GM21526 (cell line): ENCODE data around the gene TMEM117.

ENCODE experiments used
- ATAC-seq: cut with Tn5 transposase; IDR thresholded peaks from one replicate; pipeline ENCODE4 v1.9.1; 2021; ENCODE audit warnings: moderate library complexity; ENCODE audit not compliant: unreplicated experiment, low FRiP score

The TMEM117 gene

GRCh38 chr12:44063671-44064070 lies 227.8 kb downstream of the TMEM117 start:
- ATAC-seq = no peak

DNA sequence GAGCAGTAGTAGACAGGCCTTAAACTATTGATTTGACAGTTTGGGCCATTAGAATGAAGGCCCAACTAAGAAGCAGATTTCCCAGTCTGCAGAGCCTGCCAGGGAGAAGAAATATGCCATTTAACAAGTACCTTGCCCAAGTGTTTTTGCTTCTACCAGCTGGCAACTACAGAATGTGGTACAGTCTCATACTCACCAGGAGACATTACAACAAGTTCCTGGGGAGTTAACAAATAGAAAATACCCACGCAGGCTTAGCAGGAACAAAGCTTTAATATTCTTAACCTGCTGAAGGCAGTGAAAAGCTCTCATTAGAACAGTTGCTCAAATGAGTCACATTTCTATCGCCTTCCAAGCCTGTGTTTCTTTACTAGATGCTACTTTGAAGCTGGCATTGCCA lies 241.0 kb downstream of the TMEM117 start:
- ATAC-seq = no peak

GRCh38 chr12:44077294-44077693 lies 241.4 kb downstream of the TMEM117 start:
- ATAC-seq = no peak

GRCh38 chr12:44078273-44078672 lies 242.4 kb downstream of the TMEM117 start:
- ATAC-seq = no peak

DNA sequence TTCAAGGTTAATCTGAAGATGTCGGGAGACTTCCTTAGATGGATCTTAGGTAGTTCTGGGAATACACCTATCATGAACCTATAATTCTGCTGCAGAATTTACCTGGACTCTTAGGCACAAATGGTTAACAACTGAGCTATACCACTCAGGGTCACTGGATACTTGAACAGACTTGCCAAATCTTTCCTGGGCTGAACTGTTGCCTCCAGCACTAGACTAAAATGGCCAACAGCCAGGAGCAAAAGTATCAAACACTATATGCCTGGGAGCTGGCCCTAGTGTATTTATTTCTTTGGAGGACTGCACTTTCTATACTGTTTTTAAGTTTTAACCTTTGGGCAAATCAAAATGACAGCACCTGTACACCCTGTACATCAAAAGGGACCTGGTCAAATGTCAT lies 252.8 kb downstream of the TMEM117 start:
- no peak for ATAC-seq

DNA sequence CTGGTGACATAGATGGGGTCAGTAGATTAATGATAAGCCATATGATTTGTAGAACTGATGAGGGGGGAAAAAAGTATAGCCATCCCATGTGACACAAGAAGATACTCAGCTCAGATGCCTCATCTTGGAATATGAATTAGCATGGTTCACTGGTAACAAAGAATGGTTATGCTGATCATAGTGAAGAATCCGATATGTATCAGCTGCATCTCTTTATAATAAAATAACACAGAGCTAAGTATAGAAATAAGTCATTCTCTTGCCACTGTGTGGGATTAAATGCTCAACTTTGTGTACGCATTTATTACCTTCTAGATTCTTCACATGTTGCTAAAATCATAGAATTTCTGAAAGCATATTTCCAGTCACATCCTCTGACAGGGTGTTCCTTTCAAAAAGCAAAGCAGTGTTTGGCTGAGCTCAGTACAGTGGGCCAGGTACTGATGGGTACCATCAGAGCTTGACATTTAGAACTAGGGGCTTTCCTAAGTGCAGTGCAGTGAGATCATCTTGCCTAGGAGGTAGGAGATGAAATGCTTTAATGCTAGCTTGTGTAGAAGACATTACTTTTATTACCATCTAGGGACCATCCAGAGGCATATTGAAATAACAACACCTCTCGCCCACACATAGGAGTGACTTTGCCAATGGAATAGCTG lies 256.2 kb downstream of the TMEM117 start:
- ATAC-seq = no peak

GRCh38 chr12:44098786-44099185 lies 262.9 kb downstream of the TMEM117 start:
- ATAC-seq = no peak

- ATAC-seq = no peak
Observed at GRCh38 chr12:44099486-44099885, 263.6 kb downstream of the TMEM117 start.

DNA sequence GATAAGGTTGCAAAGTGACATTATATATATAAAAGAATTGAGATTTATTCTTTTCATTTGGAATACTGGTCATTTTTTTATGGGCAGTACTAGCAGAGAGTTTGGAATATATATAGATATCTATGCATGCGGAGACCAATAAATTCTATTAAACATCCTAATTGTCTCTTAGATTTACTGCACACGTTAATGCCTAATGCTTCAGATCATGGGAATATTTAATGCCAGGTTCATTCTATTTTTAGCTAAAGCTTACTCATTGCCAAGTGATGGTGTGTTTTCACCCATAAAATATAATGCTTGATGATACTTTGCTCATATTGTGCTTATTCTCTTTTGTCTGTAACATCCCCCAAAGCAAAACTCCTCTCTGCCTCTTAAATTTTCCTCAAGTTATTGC lies 264.4 kb downstream of the TMEM117 start:
- no peak for ATAC-seq

DNA sequence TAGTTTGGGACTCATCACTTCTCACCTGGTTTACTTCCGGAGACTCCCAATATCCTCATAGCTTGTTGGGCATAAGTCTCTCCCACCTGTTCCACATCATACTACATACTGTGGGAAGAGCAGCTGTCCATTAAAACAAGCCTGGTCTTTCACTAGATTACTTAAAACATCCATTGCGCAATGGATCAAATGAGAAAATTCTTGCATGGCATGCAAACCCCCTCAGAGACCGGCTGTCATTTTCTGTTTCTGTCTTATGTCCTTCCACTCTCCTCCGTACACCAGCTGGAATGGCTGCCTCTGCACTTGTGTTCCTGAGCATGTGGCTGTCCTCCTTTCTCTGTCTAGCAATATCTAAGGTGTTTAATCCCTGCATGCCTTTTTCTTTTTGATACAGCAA lies 265.6 kb downstream of the TMEM117 start:
- no peak for ATAC-seq

DNA sequence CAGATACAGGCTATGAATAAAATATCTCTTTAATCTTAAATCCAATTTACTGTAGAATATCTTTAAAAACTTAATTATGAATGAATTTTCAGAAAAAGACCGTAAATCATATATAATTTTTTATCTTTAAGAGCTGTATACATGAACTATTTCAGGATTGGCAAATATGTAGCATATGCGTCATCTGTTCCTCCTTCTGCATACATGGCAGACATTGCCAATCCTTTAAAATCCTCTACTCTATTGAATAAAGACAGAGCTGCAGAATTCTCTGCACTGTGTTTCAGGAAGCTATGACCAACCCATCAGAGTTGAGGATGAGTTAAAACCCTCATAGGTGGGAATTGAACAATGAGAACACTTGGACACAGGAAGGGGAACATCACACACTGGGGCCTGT lies 279.0 kb downstream of the TMEM117 start:
- ATAC-seq = no peak

DNA sequence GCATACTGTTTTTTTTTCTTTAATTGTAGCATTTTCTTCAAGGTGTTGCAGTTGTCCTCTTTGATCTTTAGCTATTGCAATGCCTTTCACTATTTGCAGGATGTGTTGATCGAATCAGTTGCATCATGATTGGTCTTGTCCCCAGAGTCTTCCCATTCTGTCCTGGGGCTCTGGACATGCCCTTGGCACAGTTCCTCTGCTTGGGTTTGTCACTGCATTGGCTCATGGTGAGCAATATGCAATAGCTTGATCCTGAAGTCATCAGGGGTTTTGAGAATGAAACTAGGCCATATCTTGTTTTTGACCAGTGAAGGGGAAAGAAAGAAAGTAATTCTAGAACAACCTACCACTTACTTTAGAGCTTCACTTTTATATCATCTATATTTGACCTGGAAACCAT lies 281.5 kb downstream of the TMEM117 start:
- ATAC-seq = no peak

DNA sequence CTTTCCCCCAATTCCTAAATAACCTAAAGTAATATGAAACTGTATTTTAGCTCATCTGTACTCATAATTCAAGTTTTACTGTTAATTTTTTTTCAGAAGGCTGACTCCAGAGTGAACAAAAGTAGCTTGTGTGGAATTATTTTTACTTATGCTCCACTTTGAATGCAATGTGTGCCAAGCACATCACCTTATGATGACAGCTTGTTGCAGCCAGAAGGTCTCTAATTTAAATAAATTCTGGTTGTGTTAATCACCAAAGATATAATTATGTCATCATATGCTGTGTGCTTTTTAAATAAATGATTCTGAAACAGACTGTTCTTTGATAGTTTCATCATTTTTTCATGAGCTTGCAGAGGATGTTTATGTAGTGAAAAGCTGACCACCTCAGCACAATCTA lies 283.1 kb downstream of the TMEM117 start:
- no peak for ATAC-seq

GRCh38 chr12:44126806-44127205 lies 290.9 kb downstream of the TMEM117 start:
- ATAC-seq = no peak

- no peak for ATAC-seq
Observed at GRCh38 chr12:44127966-44128710, 292.3 kb downstream of the TMEM117 start.

- no peak for ATAC-seq
Observed at GRCh38 chr12:44143175-44143574, 307.3 kb downstream of the TMEM117 start.

DNA sequence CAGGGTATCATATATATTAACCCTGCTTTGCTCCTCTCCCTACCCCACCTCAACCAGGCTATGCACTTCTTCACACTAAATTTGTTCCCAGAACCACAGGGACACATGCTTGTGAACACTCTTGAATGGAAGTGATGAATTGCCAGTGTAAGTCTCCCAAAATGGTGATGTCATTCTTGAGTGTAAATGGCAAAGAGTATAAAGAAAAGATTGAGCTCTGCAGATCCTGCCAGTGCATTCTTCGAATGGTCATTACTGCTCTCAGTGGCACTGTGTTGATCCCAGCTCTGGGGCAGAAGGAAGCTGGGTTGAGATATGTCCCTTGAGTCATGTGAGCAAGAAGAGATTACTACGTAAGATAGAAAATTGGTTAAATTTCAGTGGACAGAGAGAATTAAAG lies 313.1 kb downstream of the TMEM117 start:
- ATAC-seq = no peak

- ATAC-seq = no peak
Observed at GRCh38 chr12:44154128-44154527, 318.2 kb downstream of the TMEM117 start.

DNA sequence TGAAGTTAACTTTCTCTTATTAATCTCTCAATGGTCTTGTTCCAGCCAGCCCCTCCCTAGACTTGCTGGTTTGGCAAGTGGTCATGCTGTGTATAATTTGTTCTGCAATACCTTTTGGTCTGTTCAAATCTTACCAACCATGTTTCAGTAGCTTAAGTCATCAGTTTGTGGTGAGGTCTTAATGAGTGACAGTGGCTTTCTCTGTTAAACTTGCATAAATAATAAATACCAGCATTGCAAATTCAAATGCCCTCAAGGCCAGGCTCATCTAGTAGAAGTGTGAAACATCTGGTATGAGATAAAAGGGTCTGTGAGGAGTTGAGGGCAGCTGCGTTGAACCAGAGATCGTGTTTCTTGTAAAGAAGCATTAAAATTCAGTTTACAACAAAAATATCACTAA lies 319.5 kb downstream of the TMEM117 start:
- no peak for ATAC-seq

GRCh38 chr12:44157359-44157758 lies 321.5 kb downstream of the TMEM117 start:
- ATAC-seq = peak; percentile 95

- no peak for ATAC-seq
Observed at GRCh38 chr12:44158746-44159145, 322.9 kb downstream of the TMEM117 start.

DNA sequence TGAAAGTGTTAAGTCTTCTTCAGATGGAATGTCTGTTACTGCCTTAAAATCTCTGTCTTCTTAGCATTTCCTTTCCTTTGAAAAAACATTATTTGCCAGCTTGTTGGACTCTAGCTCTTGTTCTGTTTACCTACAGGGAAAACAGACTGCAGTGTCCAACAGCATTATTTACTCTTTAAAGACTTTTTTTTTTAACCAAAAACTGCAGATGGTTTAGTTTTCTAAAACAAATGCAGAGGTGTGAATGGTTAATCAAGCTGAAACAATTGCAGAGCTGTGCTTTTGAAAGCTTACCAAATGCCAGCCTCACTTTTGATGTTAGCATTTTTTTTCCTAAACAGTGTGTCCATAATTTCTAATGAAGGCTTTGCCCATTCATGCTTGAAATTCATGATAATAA lies 323.3 kb downstream of the TMEM117 start:
- ATAC-seq = no peak
